ENCODE measurements around the gene USP46.

USP46 gene

DNA sequence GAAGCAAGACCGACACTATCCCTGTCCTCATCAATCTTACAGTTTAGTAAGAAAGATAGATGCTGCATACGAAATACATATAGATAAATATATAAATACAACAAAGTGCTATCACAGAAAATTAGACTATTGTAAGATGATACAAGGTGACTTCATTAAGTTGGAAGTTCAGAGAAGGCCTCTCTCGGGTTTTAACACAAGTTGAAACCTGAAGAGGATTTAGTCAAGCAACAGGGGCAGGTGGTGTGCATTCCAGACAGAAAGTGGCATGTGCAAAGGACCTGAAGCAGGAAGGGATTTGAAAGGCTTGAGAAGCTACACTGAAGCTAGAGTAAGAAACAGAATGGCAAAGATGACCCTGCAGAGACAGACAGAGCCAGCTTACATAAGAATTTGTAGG, 36.5 kb downstream of the USP46 start:
- no peak for DNase-seq (ENCODE audit: low read depth in 1 of 2, low spot score in 1 of 2)

DNA sequence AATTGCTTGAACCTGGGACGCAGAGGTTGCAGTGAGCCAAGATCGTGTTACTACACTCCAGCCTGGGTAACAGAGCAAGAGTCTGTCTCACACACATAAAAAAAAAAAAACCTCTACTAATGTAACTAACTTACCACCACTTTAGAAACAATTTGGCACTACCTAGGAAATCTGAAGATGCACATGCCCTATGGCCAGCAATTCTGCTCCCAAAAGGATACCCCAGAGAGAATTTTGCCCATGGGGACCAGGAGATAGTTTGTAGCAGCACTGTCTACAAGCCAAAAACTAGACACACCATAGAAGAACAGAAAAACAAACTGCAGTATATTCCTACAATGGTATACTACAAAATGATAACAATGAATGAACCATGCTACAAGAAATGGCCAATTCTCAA, 37.5 kb downstream of the USP46 start:
- no peak for DNase-seq (ENCODE audit: low read depth in 1 of 2, low spot score in 1 of 2)

DNA sequence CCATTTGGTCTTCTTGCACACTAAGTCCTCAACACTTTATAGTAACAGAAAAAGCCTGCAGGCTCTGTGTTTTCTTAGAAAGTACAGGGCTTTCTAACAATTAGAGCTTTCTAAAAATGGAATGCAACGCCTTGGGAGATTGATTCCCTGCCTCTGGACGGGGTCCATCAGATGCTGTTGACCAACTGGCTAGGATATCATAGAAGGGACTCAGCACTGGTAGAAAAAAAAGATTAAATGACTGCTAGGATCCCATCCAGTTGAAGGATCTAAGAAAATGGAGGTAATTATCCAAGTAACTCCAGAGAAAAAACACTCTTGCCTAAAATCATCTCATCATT, 39.5 kb downstream of the USP46 start:
- no peak for DNase-seq (ENCODE audit: low read depth in 1 of 2, low spot score in 1 of 2)

GRCh38 chr4:52618795-52619590, 40.1 kb downstream of the USP46 start:
- DNase-seq (ENCODE audit: low read depth in 1 of 2, low spot score in 1 of 2) = no peak

DNA sequence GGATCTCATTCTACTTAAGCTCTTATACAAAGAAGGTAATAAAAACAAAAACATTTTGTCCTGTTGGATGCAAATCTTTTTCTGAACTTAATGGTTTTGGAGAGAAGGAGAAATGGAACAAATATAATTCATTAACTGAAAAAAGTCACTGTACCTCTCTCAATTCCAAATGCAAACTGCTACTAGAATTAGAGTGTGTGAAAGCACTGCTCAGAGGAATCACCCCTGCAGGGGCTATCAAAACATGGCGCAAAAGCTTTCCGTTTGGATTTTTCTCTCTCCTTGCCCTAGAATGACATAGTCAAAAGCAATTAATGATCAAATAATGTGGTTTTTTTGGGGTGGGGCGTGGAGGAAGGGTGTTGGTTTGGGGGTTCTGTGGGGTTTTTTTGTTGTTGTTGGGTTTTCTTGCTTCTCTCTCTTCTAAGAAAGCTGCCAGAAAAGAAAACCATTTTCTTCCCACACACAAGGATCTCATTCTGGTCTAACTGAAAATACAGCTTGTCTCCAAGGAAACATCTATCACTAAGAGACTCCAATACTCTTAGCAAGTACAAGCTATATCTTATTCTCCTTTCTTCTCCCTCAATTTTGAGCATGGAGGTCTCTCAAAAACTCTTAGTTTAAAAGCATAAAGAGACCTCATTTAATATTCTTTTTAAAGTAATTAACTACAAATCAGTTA, 41.6 kb downstream of the USP46 start:
- DNase-seq (ENCODE audit: low read depth in 1 of 2, low spot score in 1 of 2) = no peak

GRCh38 chr4:52614241-52614640, 44.9 kb downstream of the USP46 start:
- DNase-seq (ENCODE audit: low read depth in 1 of 2, low spot score in 1 of 2) = no peak

DNA sequence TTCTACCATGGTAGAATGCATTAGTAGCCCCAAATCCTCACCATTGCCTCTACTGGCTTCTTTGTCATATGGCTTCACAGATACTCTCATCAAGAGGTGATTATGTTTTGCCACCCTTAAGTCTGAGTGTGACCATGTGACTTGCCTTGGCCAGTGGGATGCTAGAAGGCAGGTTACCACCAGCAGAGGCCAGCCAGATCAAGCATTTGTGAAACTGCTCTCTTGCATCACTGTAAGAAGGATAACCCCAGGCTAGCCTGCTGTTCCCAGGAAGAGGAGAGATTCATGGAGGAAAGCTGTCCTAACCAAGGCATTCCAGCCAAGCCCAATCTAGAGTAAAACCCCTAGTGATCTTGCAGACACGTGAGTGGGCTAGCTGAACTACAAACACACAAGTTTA, 46.8 kb downstream of the USP46 start:
- no peak for DNase-seq (ENCODE audit: low read depth in 1 of 2, low spot score in 1 of 2)

GRCh38 chr4:52611030-52611555, 48.0 kb downstream of the USP46 start:
- no peak for DNase-seq (ENCODE audit: low read depth in 1 of 2, low spot score in 1 of 2)

- no peak for DNase-seq (ENCODE audit: low read depth in 1 of 2, low spot score in 1 of 2)
Observed at GRCh38 chr4:52606726-52607125, 52.4 kb downstream of the USP46 start.

- no peak for DNase-seq (ENCODE audit: low read depth in 1 of 2, low spot score in 1 of 2)
Observed at GRCh38 chr4:52606040-52606439, 53.1 kb downstream of the USP46 start.

GRCh38 chr4:52604215-52604614, 54.9 kb downstream of the USP46 start:
- no peak for DNase-seq (ENCODE audit: low read depth in 1 of 2, low spot score in 1 of 2)

DNA sequence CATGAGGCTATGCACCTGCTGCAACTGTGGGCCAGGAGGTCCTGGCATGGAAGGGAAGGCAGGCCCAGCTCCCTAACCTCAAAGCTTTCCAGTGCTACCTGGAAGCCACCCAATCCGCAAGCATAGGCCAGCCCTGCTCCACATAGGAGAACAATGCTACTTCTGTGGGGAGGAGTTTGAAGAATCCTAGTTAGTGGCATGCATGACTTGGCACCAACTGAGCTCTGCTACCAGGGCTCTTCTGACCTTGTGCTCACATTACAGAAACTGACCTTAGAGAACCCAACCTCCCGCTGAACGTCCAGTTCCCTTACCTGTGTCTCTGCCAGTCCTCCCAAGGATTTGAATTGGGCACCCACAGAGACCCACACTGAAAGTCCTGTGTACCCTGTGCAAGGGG, 58.8 kb downstream of the USP46 start:
- no peak for DNase-seq (ENCODE audit: low read depth in 1 of 2, low spot score in 1 of 2)

DNA sequence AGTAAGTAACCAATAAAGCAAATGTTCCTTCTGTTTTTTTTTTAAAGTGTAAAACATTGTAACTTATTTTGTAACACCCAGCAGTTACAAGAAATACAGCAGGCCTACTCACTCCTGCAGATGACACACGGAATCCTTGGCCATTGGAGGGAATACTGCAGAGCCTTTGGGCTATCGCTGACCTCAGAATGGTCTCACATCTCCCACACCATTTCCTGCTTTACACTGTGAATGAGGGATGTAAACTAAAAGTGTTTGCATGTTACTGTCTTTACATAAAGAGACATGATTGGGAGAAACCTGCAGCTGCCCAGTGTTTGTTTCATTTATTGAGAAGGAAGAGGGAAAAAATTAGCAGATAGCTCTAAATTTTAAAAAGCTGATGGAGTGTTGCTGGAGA, 64.1 kb downstream of the USP46 start:
- DNase-seq (ENCODE audit: low read depth in 1 of 2, low spot score in 1 of 2) = no peak

GRCh38 chr4:52592287-52592686, 66.8 kb downstream of the USP46 start:
- DNase-seq (ENCODE audit: low read depth in 1 of 2, low spot score in 1 of 2) = no peak

- DNase-seq (ENCODE audit: low read depth in 1 of 2, low spot score in 1 of 2) = no peak
Observed at GRCh38 chr4:52588771-52589591, 70.1 kb downstream of the USP46 start.

DNA sequence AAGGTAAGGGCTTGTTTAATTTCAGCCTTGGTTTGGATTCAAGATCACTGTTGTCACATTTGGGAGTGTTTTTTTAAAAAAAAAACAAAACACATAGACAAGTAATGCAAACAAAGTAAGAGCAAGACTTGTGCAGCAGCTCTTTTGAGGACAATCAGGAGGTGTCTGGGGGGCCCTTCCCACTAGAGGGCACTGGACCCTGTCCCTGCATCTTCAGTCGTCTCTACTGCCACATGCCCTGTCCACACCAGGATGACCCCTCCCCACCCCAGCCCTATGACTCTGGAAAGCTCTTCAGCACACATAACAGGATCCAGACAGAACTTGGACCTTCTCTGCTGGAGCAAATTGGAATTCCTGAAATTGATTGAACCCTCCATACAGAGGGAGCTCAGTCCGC, 71.0 kb downstream of the USP46 start:
- no peak for DNase-seq (ENCODE audit: low read depth in 1 of 2, low spot score in 1 of 2)

DNA sequence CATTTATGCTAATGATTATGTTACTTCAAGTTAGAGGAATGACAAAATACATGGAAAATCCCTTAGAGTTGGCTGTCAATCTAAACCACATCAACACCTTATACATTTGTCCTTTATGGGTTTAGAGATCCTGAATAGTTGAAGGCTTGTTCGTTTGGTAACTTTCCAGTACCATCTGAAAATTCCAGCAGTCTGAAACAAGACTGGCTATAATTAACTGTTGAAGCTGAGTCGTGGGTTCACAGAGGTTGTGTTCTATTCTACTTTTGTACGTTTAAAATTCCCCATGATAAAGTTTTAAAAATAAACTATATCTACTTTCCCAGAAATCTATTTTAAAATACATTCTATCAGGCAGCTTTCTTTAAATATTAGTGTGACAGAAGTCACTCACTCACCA, 73.0 kb downstream of the USP46 start:
- no peak for DNase-seq (ENCODE audit: low read depth in 1 of 2, low spot score in 1 of 2)

DNA sequence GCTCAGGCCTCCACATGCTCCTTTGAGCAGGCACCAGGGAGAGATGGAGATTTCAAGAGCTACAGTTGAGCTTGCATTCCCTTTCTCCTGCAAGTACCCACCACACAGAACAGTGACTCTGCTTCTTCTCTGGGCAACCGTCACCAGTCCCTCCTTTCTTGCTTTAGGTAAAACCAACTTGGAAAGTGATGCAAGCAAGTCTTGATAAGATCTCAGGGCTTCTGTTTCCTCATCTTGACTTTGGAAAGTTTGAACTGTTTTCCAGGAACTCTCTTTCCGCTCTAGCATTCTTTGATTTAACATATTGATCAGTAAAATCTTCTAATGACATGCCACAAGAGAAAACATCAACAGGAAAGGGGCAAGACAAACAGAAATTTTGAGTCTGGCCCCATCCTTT, 73.7 kb downstream of the USP46 start:
- no peak for DNase-seq (ENCODE audit: low read depth in 1 of 2, low spot score in 1 of 2)

GRCh38 chr4:52579602-52580272, 79.4 kb downstream of the USP46 start:
- no peak for DNase-seq (ENCODE audit: low read depth in 1 of 2, low spot score in 1 of 2)

GRCh38 chr4:52578951-52579350, 80.2 kb downstream of the USP46 start:
- DNase-seq (ENCODE audit: low read depth in 1 of 2, low spot score in 1 of 2) = no peak

DNA sequence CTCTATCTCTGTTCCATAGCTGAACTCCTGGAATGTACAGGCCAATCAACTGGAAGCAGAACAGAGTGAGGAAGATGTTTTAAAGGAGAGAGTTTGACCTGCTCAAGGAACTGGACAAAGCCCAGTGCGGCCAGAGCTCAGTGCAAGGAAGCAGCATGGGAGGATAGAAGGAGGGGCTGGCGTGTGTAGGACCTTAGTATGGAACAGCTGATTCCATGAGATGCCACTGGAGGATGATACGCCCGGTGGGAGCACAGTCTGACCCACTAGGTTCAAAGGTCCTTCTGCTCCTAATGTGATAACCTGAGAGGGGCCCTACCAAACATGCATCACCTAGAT, 81.5 kb downstream of the USP46 start:
- no peak for DNase-seq (ENCODE audit: low read depth in 1 of 2, low spot score in 1 of 2)

All from activated T-helper 1 cell treated with anti-CD3 and anti-CD28 coated beads, Interleukin-2, amount 50 U/mL, for 16 hours (primary cell).